Uterus (tissue), 2 donors: ENCODE data around the gene TP53I11.

Experiments used
- POLR2A ChIP-seq, 2 donors: fragments of 450-650 bp; IDR thresholded peaks; one replicate each; pipeline ENCODE4 v1.6.1; 2016; ENCODE audit warnings: antibody characterized with exemption in 2 of 2, mild to moderate bottlenecking in 1 of 2, moderate library complexity in 1 of 2
- TF ChIP-seq, protein P1 (sequence below), 4 experiments: fragments of 200-600 bp in 2 of 4; fragments of 450-650 bp in 2 of 4; sonication (generic) in 2 of 4; IDR thresholded peaks; one replicate each; pipeline ENCODE4 v1.5.1; 2016 to 2019; ENCODE audit warnings: antibody characterized with exemption in 4 of 4, mild to moderate bottlenecking in 2 of 4, moderate library complexity in 1 of 4

DNA sequence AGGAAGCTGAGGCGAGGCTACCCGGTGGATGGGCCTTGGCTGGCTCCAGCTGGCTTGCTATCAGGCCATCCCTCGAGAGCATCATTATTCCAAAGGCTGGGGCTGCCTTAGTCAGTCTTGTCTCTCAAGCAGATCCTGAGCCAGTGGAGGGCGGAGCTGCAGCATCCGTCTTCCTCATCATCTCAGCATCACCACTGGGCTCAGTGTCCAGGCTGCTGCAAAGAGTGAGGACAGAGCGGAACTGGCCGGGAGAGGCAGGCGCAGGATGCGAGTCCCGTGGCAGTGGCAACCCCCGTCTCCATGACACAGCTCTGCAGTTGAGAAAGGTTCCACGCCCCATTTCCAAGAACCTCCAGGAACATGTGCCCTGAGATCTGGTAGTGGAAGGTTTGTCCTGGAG, 4.4 kb downstream of the TP53I11 start:
- TF ChIP-seq, protein P1, sequence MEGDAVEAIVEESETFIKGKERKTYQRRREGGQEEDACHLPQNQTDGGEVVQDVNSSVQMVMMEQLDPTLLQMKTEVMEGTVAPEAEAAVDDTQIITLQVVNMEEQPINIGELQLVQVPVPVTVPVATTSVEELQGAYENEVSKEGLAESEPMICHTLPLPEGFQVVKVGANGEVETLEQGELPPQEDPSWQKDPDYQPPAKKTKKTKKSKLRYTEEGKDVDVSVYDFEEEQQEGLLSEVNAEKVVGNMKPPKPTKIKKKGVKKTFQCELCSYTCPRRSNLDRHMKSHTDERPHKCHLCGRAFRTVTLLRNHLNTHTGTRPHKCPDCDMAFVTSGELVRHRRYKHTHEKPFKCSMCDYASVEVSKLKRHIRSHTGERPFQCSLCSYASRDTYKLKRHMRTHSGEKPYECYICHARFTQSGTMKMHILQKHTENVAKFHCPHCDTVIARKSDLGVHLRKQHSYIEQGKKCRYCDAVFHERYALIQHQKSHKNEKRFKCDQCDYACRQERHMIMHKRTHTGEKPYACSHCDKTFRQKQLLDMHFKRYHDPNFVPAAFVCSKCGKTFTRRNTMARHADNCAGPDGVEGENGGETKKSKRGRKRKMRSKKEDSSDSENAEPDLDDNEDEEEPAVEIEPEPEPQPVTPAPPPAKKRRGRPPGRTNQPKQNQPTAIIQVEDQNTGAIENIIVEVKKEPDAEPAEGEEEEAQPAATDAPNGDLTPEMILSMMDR (IDR thresholded peaks at IDR 0.05) = no peak
- TF ChIP-seq POLR2A (IDR thresholded peaks at IDR 0.05) = no peak
